ENCODE measurements around the gene HNRNPU.

HNRNPU gene

DNA sequence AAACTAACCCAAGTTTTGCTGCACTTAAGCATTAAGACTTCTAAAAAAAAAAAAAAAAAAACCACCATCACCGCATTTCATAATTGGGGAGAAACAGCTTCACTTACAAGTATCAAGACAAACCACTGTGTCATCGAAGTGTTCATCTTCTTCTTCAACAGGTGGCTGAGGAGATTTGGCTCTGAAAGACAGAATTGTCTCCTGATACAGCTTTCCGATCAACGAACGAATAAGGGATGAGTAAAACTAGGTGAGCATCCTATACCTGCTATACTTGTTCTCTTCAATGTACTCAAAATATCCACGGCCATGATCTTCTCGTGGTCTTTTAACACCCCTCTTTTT, 2.0 kb downstream of the HNRNPU start:
- DNase-seq (ENCODE audit: extremely low read depth, low read depth) = no peak
- TF ChIP-seq, protein P1, sequence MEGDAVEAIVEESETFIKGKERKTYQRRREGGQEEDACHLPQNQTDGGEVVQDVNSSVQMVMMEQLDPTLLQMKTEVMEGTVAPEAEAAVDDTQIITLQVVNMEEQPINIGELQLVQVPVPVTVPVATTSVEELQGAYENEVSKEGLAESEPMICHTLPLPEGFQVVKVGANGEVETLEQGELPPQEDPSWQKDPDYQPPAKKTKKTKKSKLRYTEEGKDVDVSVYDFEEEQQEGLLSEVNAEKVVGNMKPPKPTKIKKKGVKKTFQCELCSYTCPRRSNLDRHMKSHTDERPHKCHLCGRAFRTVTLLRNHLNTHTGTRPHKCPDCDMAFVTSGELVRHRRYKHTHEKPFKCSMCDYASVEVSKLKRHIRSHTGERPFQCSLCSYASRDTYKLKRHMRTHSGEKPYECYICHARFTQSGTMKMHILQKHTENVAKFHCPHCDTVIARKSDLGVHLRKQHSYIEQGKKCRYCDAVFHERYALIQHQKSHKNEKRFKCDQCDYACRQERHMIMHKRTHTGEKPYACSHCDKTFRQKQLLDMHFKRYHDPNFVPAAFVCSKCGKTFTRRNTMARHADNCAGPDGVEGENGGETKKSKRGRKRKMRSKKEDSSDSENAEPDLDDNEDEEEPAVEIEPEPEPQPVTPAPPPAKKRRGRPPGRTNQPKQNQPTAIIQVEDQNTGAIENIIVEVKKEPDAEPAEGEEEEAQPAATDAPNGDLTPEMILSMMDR (IDR thresholded peaks at IDR 0.05; ENCODE audit: low read depth, low read length) = no peak

DNA sequence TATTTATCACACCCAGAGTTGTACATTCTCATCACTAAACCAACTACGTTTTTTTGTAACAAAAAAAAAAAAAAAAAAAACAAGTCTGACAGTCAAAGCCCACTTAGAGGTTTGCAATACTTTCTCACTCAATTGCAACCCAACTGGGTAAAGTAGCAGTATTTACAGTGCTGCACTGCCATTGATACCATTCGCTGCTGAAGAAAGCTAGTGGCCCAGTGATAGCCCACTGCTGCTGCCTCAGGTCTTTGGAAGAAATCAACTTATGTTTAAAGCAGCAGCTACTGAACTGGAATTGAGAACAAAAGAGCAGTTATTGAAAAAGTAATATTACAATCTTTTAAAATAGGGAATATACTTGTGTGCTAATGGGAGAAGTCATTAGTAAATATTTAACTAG, 2.7 kb downstream of the HNRNPU start:
- TF ChIP-seq, protein P1 (IDR thresholded peaks at IDR 0.05; ENCODE audit: low read depth, low read length) = no peak
- no peak for DNase-seq (ENCODE audit: extremely low read depth, low read depth)

DNA sequence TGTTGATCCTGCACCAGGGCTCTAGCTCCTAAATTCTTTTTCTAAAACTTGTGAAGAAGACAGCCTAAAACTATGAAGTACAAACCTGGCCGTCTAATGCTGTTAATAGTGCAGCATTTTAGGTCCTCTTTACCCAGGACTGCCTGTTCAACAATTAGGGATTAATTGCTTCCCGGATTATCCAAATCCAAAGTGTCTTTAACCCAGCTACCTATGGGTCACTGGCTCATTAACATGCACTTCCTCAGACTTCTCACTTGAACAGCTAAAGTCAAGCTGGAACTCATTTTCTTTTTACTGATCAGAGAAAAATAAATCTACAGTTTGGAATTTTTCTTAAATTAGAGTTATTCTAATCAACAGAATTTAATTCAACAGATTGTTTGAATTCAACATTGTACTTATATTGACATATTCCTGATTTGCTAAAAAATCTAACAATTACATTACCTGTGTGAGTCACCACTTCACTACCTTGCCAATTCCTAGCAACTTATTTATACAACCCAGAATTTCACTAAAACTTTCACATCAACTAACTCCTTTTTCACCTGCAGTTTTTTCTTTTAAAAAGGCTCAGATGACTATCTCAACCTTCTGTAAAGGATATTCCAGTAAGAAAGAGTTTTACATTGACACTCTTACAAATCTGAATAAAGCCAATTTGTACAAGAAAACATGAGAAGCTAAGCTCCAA, 3.3 kb downstream of the HNRNPU start:
- TF ChIP-seq, protein P1 (IDR thresholded peaks at IDR 0.05; ENCODE audit: low read depth, low read length) = no peak
- no peak for DNase-seq (ENCODE audit: extremely low read depth, low read depth)

DNA sequence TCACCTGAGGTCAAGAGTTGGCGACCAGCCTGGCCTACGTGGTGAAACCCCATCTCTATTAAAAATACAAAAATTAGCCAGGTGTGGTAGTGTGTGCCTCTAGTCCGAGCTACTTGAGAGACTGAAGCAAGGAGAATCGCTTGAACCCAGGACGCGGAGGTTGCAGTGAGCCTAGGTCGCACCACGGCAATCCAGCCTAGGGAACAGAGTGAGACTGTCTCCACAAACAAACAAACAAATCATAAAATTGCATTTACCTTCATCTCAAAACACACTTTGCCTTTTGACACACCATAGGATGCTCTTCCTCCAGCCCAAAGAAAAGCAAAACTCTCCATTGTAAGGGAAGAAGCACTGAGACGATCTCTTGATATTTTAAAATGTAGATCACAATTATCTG, 4.3 kb downstream of the HNRNPU start:
- TF ChIP-seq, protein P1 (IDR thresholded peaks at IDR 0.05; ENCODE audit: low read depth, low read length) = no peak
- DNase-seq (ENCODE audit: extremely low read depth, low read depth) = no peak

DNA sequence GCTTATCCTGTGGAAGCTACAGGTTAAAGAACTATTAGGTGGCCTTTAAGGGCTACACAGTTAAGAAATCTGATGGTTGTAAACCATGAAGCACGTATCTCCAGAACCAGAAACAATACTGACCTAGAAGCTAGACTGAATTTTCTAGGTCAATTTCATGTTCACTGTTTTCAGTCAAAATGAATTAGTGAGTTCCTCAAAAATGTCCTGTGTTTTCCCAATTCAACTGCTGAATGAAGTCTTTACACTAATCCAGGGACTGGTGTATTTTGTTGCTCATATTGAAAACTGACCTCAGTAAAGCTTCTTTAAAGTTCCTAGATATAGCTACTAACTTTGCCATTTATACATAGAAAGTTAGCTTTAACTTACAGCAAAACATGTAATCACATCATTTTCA, 6.0 kb downstream of the HNRNPU start:
- no peak for DNase-seq (ENCODE audit: extremely low read depth, low read depth)
- TF ChIP-seq, protein P1 (IDR thresholded peaks at IDR 0.05; ENCODE audit: low read depth, low read length) = no peak

DNA sequence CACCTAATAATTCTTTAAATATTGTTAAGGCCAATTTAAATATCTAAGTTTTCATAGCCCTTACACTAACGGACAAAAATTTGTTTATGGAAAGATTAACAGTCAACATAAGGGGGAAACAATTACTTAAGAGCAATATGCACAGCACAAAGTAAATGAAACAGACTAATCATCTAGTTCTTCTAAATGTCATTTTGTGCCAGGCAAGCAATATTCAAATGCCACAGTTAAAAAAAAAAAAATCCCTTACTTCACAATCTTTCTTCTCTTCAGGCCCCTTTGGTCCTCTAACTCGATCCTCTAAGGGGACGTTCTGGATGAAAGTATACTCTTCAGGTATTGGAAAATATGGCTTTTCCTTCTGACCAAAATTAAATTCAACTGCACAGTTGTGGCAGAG, 6.6 kb downstream of the HNRNPU start:
- no peak for DNase-seq (ENCODE audit: extremely low read depth, low read depth)
- TF ChIP-seq, protein P1 (IDR thresholded peaks at IDR 0.05; ENCODE audit: low read depth, low read length) = no peak

DNA sequence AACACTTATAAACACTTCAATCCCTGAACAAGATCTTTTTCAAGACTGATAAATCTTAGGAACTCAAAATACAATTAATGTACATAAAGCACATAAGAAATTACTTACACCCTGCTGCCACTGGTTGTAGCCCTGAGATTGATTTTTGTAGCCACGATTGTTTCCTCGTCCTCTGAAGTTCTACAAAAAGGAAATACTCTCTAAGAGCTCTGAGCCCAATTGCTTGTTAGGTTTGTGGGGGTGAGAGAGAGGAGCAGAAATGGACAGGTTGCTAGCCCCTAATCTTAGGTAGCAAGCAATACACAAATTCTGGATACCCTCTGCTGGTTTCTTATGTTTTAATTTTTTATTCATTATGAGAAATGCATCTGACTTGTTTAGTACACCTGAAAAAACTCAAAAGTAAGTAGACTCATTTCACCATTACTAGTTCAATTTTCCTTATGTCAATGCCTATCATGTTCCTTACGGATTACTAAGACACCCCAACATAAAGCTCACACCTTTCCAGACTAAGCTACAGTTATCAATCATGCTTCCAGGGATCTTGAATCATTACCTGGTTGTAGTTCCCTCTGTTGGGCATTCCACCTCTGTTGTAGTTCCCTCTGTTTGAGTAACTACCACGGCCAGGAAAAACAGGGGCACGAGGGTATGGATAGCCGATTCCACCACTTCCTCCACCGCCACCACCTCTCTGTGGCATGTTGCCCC, 9.3 kb downstream of the HNRNPU start:
- DNase-seq (ENCODE audit: extremely low read depth, low read depth) = no peak
- TF ChIP-seq, protein P1 (IDR thresholded peaks at IDR 0.05; ENCODE audit: low read depth, low read length) = no peak

Data from AG09319 (cell line).